ENCODE results near the gene LDLR.

LDLR gene

DNA sequence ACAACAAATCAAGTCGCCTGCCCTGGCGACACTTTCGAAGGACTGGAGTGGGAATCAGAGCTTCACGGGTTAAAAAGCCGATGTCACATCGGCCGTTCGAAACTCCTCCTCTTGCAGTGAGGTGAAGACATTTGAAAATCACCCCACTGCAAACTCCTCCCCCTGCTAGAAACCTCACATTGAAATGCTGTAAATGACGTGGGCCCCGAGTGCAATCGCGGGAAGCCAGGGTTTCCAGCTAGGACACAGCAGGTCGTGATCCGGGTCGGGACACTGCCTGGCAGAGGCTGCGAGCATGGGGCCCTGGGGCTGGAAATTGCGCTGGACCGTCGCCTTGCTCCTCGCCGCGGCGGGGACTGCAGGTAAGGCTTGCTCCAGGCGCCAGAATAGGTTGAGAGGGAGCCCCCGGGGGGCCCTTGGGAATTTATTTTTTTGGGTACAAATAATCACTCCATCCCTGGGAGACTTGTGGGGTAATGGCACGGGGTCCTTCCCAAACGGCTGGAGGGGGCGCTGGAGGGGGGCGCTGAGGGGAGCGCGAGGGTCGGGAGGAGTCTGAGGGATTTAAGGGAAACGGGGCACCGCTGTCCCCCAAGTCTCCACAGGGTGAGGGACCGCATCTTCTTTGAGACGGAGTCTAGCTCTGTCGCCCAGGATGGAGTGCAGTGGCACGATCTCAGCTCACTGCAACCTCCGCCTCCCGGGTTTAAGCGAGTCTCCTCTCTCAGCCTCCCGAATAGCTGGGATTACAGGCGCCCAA is at the start of gene LDLR:
TSS of gene LDLR (plus strand) at position 210 of the 760 bp plus-strand sequence. CDS start at position 296, 86 bp downstream.
- H3K4me3 ChIP-seq (ENCODE audit: low read length), result peak within 1 kb of the TSS; percentile 91
- H3K9me3 ChIP-seq (ENCODE audit: control insufficient read depth, low read length), result no peaks in the 10 kb centered on the region
- H3K27me3 ChIP-seq (replicated peaks; ENCODE audit: control insufficient read depth, insufficient read depth, low read length), result no peaks in the 10 kb centered on the region
- DNase-seq (ENCODE audit: low read depth), result peak; percentile 96
- peak within 1 kb of the TSS; percentile 96 for H3K9ac ChIP-seq (ENCODE audit: low read length)
- peaks cover 19% of the 10 kb centered on the region for H3K36me3 ChIP-seq (ENCODE audit: control insufficient read depth, insufficient read depth, low read length, severe bottlenecking)
- H3K4me1 ChIP-seq (ENCODE audit: control insufficient read depth, insufficient read depth, low read length), result peaks cover 48% of the 10 kb centered on the region

DNA sequence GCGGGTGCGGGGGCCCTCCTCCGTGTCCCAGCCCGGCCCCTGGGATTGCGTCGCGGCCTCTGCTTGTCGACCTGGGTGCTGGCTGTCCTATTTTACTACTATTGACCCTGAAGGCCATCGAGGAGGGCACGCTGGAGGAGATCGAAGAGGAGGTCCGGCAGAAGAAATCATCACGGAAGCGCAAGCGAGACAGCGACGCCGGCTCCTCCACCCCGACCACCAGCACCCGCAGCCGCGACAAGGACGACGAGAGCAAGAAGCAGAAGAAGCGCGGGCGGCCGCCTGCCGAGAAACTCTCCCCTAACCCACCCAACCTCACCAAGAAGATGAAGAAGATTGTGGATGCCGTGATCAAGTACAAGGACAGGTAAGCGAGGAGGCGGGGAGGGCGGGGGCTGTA is 48.1 kb upstream of the LDLR start:
- no peaks in the 10 kb centered on the region for H3K27me3 ChIP-seq (replicated peaks; ENCODE audit: control insufficient read depth, insufficient read depth, low read length)
- H3K9ac ChIP-seq (ENCODE audit: low read length), result no peak overlapping the region
- no peak overlapping the region for H3K4me3 ChIP-seq (ENCODE audit: low read length)
- peaks cover 3% of the 10 kb centered on the region for H3K4me1 ChIP-seq (ENCODE audit: control insufficient read depth, insufficient read depth, low read length)
- DNase-seq (ENCODE audit: low read depth), result no peak
- no peaks in the 10 kb centered on the region for H3K9me3 ChIP-seq (ENCODE audit: control insufficient read depth, low read length)
- peaks cover 65% of the 10 kb centered on the region for H3K36me3 ChIP-seq (ENCODE audit: control insufficient read depth, insufficient read depth, low read length, severe bottlenecking)

DNA sequence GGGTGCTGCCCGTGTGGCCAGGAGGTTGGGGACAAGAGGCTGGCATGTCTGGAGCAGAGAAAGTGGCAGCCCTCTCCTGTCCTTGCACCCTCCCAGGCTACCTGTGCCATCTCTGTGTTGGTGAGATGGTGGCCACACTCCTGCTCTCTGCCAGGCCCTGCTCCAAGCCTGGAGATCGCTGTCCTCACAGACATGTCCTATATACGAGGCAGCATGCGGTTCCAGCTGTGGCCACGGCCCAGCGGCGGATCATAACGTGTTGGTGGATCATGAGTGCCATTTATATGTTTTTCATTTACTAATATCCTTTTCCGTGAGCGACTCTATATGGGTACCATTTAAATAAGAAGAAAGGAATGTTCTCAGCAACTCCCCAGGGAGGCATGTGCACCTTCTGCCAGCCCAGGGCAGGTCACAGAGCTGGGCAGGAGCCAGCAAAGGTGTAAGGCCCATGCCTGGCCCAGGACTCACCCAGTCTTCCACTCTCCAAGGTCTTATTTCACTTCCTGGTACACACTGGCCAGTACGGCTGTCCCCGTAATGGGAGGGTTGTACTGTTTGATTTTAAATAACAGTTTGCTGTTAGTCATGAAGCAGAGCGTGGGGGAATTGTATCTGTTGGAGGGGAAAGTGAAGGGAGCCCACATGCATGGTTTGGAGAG is 47.2 kb upstream of the LDLR start:
- Histone ChIP-seq H3K9me3 (ENCODE audit: control insufficient read depth, low read length) (no peaks in the 10 kb centered on the region), H3K4me1 (ENCODE audit: control insufficient read depth, insufficient read depth, low read length) (no peaks in the 10 kb centered on the region), H3K9ac (ENCODE audit: low read length) (no peak overlapping the region), H3K4me3 (ENCODE audit: low read length) (no peak overlapping the region), H3K27me3 (replicated peaks; ENCODE audit: control insufficient read depth, insufficient read depth, low read length) (no peaks in the 10 kb centered on the region), H3K36me3 (ENCODE audit: control insufficient read depth, insufficient read depth, low read length, severe bottlenecking) (peaks cover 56% of the 10 kb centered on the region)
- DNase-seq (ENCODE audit: low read depth), result no peak

- peaks cover 49% of the 10 kb centered on the region for H3K36me3 ChIP-seq (ENCODE audit: control insufficient read depth, insufficient read depth, low read length, severe bottlenecking)
- H3K4me3 ChIP-seq (ENCODE audit: low read length), result no peak overlapping the region
- H3K9ac ChIP-seq (ENCODE audit: low read length), result no peak overlapping the region
- peaks cover 8% of the 10 kb centered on the region for H3K4me1 ChIP-seq (ENCODE audit: control insufficient read depth, insufficient read depth, low read length)
- no peak for DNase-seq (ENCODE audit: low read depth)
- no peaks in the 10 kb centered on the region for H3K27me3 ChIP-seq (replicated peaks; ENCODE audit: control insufficient read depth, insufficient read depth, low read length)
- no peaks in the 10 kb centered on the region for H3K9me3 ChIP-seq (ENCODE audit: control insufficient read depth, low read length)
Measured at GRCh38 chr19:11044431-11044830, 44.8 kb upstream of the LDLR start.

- Histone ChIP-seq H3K36me3 (ENCODE audit: control insufficient read depth, insufficient read depth, low read length, severe bottlenecking) (peaks cover 45% of the 10 kb centered on the region), H3K9ac (ENCODE audit: low read length) (no peak overlapping the region)
- no peak for DNase-seq (ENCODE audit: low read depth)
Measured at GRCh38 chr19:11045536-11045935, 43.7 kb upstream of the LDLR start.

GRCh38 chr19:11046605-11047354 is 42.5 kb upstream of the LDLR start:
- Histone ChIP-seq H3K36me3 (ENCODE audit: control insufficient read depth, insufficient read depth, low read length, severe bottlenecking) (peaks cover 39% of the 10 kb centered on the region), H3K4me1 (ENCODE audit: control insufficient read depth, insufficient read depth, low read length) (peaks cover 11% of the 10 kb centered on the region), H3K9ac (ENCODE audit: low read length) (no peak overlapping the region), H3K4me3 (ENCODE audit: low read length) (no peak overlapping the region), H3K9me3 (ENCODE audit: control insufficient read depth, low read length) (no peaks in the 10 kb centered on the region), H3K27me3 (replicated peaks; ENCODE audit: control insufficient read depth, insufficient read depth, low read length) (no peaks in the 10 kb centered on the region)
- DNase-seq (ENCODE audit: low read depth), result no peak

More at GRCh38 chr19:11045536-11045935, 43.7 kb upstream of the LDLR start:
- Histone ChIP-seq H3K4me1 (ENCODE audit: control insufficient read depth, insufficient read depth, low read length) (peaks cover 11% of the 10 kb centered on the region), H3K4me3 (ENCODE audit: low read length) (no peak overlapping the region), H3K27me3 (replicated peaks; ENCODE audit: control insufficient read depth, insufficient read depth, low read length) (no peaks in the 10 kb centered on the region), H3K9me3 (ENCODE audit: control insufficient read depth, low read length) (no peaks in the 10 kb centered on the region)

- Histone ChIP-seq H3K4me1 (ENCODE audit: control insufficient read depth, insufficient read depth, low read length) (peaks cover 11% of the 10 kb centered on the region), H3K9me3 (ENCODE audit: control insufficient read depth, low read length) (no peaks in the 10 kb centered on the region), H3K4me3 (ENCODE audit: low read length) (no peak overlapping the region), H3K9ac (ENCODE audit: low read length) (no peak overlapping the region), H3K36me3 (ENCODE audit: control insufficient read depth, insufficient read depth, low read length, severe bottlenecking) (peaks cover 31% of the 10 kb centered on the region), H3K27me3 (replicated peaks; ENCODE audit: control insufficient read depth, insufficient read depth, low read length) (no peaks in the 10 kb centered on the region)
- no peak for DNase-seq (ENCODE audit: low read depth)
Measured at GRCh38 chr19:11047866-11048265, 41.4 kb upstream of the LDLR start.

DNA sequence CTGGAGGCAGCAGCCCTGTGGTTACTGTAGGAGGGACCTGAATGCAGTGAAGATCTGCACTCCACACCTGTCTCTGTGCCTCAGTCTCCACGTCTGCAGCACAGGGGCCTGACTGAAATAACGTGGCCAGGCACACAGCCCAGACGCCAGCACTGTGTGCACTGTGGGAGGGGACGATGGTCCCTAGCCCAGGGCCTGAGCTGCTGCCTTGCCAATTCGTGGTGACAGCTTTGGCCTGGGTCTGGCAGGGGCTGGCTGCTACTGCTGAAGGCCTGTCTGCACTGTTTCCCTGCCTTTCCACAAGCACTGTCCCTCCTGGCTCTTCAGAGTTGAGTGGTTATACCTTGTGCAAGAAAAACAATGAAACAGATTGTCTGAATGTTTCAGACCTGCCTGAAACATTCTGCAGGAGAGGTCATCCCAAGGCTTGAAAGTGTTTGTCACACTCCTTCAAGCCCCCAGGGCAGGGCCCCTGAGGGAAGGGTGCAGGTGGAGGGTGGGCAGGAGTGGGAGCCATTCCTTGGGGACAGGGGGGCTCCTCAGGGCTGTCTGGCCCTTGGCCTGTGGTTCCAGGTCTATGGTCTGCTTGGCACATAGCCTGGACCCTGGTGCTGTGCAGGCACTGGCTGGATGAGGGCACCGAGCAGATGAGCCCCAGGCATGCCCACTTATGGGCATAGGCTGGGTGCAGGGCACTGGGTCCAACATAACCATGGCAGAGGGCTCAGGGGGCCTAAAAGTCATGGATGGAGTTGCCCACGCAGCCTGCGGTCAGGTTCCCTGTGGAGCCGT is 38.7 kb upstream of the LDLR start:
- Histone ChIP-seq H3K9ac (ENCODE audit: low read length) (no peak overlapping the region), H3K4me3 (ENCODE audit: low read length) (no peak overlapping the region), H3K27me3 (replicated peaks; ENCODE audit: control insufficient read depth, insufficient read depth, low read length) (no peaks in the 10 kb centered on the region), H3K36me3 (ENCODE audit: control insufficient read depth, insufficient read depth, low read length, severe bottlenecking) (peaks cover 17% of the 10 kb centered on the region), H3K4me1 (ENCODE audit: control insufficient read depth, insufficient read depth, low read length) (peaks cover 11% of the 10 kb centered on the region), H3K9me3 (ENCODE audit: control insufficient read depth, low read length) (no peaks in the 10 kb centered on the region)
- no peak for DNase-seq (ENCODE audit: low read depth)

GRCh38 chr19:11053817-11054195 is 35.5 kb upstream of the LDLR start:
- no peak overlapping the region for H3K9ac ChIP-seq (ENCODE audit: low read length)
- H3K36me3 ChIP-seq (ENCODE audit: control insufficient read depth, insufficient read depth, low read length, severe bottlenecking), result peaks cover 17% of the 10 kb centered on the region
- peaks cover 13% of the 10 kb centered on the region for H3K4me1 ChIP-seq (ENCODE audit: control insufficient read depth, insufficient read depth, low read length)
- no peaks in the 10 kb centered on the region for H3K9me3 ChIP-seq (ENCODE audit: control insufficient read depth, low read length)
- no peaks in the 10 kb centered on the region for H3K27me3 ChIP-seq (replicated peaks; ENCODE audit: control insufficient read depth, insufficient read depth, low read length)
- no peak overlapping the region for H3K4me3 ChIP-seq (ENCODE audit: low read length)
- DNase-seq (ENCODE audit: low read depth), result no peak

DNA sequence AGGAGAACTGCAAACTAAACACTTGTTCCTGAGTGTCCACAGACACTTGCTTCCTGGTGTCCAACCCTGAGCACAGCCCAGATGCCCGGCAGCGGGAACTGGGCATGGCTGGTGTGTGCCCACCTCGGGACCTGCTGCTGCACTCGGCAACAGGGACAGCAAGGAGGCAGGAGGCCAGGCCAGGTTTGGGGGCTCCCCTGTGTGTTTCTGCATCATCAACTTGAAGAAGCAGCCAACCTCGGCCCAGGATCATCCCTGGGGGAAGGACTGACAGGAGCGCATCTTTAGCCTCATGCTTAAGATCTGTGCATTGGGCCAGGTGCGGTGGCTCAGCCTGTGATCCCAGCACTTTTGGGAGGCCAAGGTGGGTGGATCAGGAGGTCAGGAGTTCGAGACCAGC is 35.1 kb upstream of the LDLR start:
- Histone ChIP-seq H3K4me1 (ENCODE audit: control insufficient read depth, insufficient read depth, low read length) (peaks cover 13% of the 10 kb centered on the region), H3K4me3 (ENCODE audit: low read length) (no peak overlapping the region), H3K36me3 (ENCODE audit: control insufficient read depth, insufficient read depth, low read length, severe bottlenecking) (peaks cover 16% of the 10 kb centered on the region), H3K27me3 (replicated peaks; ENCODE audit: control insufficient read depth, insufficient read depth, low read length) (no peaks in the 10 kb centered on the region), H3K9ac (ENCODE audit: low read length) (no peak overlapping the region), H3K9me3 (ENCODE audit: control insufficient read depth, low read length) (no peaks in the 10 kb centered on the region)
- DNase-seq (ENCODE audit: low read depth), result no peak

All from adipocyte (in vitro differentiated cells).